Hematopoietic multipotent progenitor cell (in vitro differentiated cells): Measurements from ENCODE around the gene TCF25. TPM values are rescaled to one million over a fixed set of nuclear protein-coding genes. Genes with fewer than 3 reads are reported as not detected.
A peak's percentile ranks its signal among the peaks of the same experiment; 100 is the strongest.

Experiments
- DNase-seq, 3 donors: peaks; one replicate each; pipeline ENCODE4 v3.0.0-alpha.2; 2011 to 2015; ENCODE audit warnings: low read depth in 2 of 3, low spot score in 2 of 3
- total RNA-seq: library from RNA; depleted of rRNA; stranded (reverse); fragments of >200 nt; gene quantifications from one replicate; pipeline ENCODE4 v1.2.3, GENCODE V29; 2012

TCF25 gene
- total RNA-seq, 1 donor, result 195 TPM

GRCh38 chr16:89844739-89845339, 28.6 kb upstream of the TCF25 start:
- DNase-seq, result no peak

GRCh38 chr16:89845417-89845816, 28.0 kb upstream of the TCF25 start:
- DNase-seq, result peak in 1 of 3 donors; percentile 41

GRCh38 chr16:89847051-89847939, 26.1 kb upstream of the TCF25 start:
- DNase-seq, result no peak

GRCh38 chr16:89847940-89848297, 25.5 kb upstream of the TCF25 start:
- DNase-seq, result no peak

GRCh38 chr16:89848974-89849373, 24.4 kb upstream of the TCF25 start:
- no peak for DNase-seq

- DNase-seq, result no peak
These were observed 19.9 kb upstream of the TCF25 start for GRCh38 chr16:89853306-89853993.

- DNase-seq, result no peak
These were observed 18.0 kb upstream of the TCF25 start for GRCh38 chr16:89855301-89855945.

GRCh38 chr16:89855986-89856385, 17.4 kb upstream of the TCF25 start:
- DNase-seq, result no peak

- no peak for DNase-seq
These were observed 14.3 kb upstream of the TCF25 start for GRCh38 chr16:89858973-89859614.

GRCh38 chr16:89859615-89860007, 13.8 kb upstream of the TCF25 start:
- no peak for DNase-seq

- peak; percentile 53 to 65 (median 58) for DNase-seq
These were observed 12.6 kb upstream of the TCF25 start for GRCh38 chr16:89860747-89861304.

- DNase-seq, result no peak
These were observed 11.7 kb upstream of the TCF25 start for GRCh38 chr16:89861648-89862047.

GRCh38 chr16:89862732-89863131, 10.7 kb upstream of the TCF25 start:
- no peak for DNase-seq

GRCh38 chr16:89863741-89864526, 9.5 kb upstream of the TCF25 start:
- peak in 1 of 3 donors; percentile 17 for DNase-seq

GRCh38 chr16:89864527-89864820, 8.9 kb upstream of the TCF25 start:
- DNase-seq, result no peak

GRCh38 chr16:89867918-89868317, 5.5 kb upstream of the TCF25 start:
- DNase-seq, result no peak

GRCh38 chr16:89869911-89870310, 3.5 kb upstream of the TCF25 start:
- DNase-seq, result no peak

- DNase-seq, result no peak
These were observed 3.0 kb upstream of the TCF25 start for GRCh38 chr16:89870440-89870839.

GRCh38 chr16:89871895-89872294, 1.5 kb upstream of the TCF25 start:
- no peak for DNase-seq
